Ascending aorta (tissue), 2 donors: ENCODE results near the gene SMIM23. TPM values are rescaled to one million over a fixed set of nuclear protein-coding genes. Genes with fewer than 3 reads are reported as not detected.

ENCODE experiments used
- DNase-seq, 2 donors: peaks; one replicate each; pipeline ENCODE4 v3.0.0-alpha.2; 2019; ENCODE audit warnings: low spot score in 2 of 2
- H3K27ac ChIP-seq, 2 donors: fragments of 200-600 bp; sonication (generic); one replicate each; pipeline ENCODE4 v1.5.1; 2016 to 2017; ENCODE audit warnings: mild to moderate bottlenecking in 1 of 2
- H3K27me3 ChIP-seq: fragments of 200-600 bp; sonication (generic); one replicate; pipeline ENCODE4 v1.5.1; 2017
- H3K36me3 ChIP-seq, 2 donors: fragments of 200-600 bp; sonication (generic); one replicate each; pipeline ENCODE4 v1.5.1; 2016
- H3K4me1 ChIP-seq, 2 donors: fragments of 200-600 bp; sonication (generic); one replicate each; pipeline ENCODE4 v1.5.1; 2016 to 2017; ENCODE audit warnings: mild to moderate bottlenecking in 1 of 2
- H3K4me3 ChIP-seq, 2 donors: fragments of 200-600 bp; sonication (generic); one replicate each; pipeline ENCODE4 v1.5.1; 2016 to 2017; ENCODE audit warnings: mild to moderate bottlenecking in 1 of 2
- H3K9me3 ChIP-seq, 2 donors: fragments of 200-600 bp; sonication (generic); one replicate each; pipeline ENCODE4 v1.5.1; 2016
- CTCF ChIP-seq, 3 experiments: fragments of 200-600 bp in 2 of 3; fragments of 450-650 bp in 1 of 3; sonication (generic) in 2 of 3; IDR thresholded peaks; one replicate each; pipeline ENCODE4 v1.5.1; 2016 to 2019; ENCODE audit warnings: antibody characterized with exemption in 3 of 3, mild to moderate bottlenecking in 1 of 3, moderate library complexity in 1 of 3
- intact Hi-C: fragments of 100-400 bp; cut with DNase I; formaldehyde crosslinking; loops from one replicate; pipeline ENCODE4 v1.15.1; 2023
- total RNA-seq: library from RNA; depleted of rRNA; stranded (reverse); fragments of >200 nt; gene quantifications from one replicate; pipeline ENCODE4 v1.1.0, GENCODE V29; 2016

SMIM23 gene
- total RNA-seq, 1 donor from 2014 or later, result not detected

GRCh38 chr5:171838066-171838465 lies 52.4 kb downstream of the SMIM23 start:
- no peaks in the 10 kb centered on the region for H3K9me3 ChIP-seq
- DNase-seq, result no peak
- H3K4me1 ChIP-seq, result no peaks in the 10 kb centered on the region
- no peak overlapping the region for H3K27ac ChIP-seq
- H3K36me3 ChIP-seq, result no peaks in the 10 kb centered on the region
- intact Hi-C loops, result no loop called here
- no peak for TF ChIP-seq CTCF (IDR thresholded peaks at IDR 0.05)
- no peak overlapping the region for H3K4me3 ChIP-seq
- no peaks in the 10 kb centered on the region for H3K27me3 ChIP-seq

- Histone ChIP-seq H3K4me1 (no peaks in the 10 kb centered on the region), H3K9me3 (no peaks in the 10 kb centered on the region), H3K27ac (no peak overlapping the region), H3K4me3 (no peak overlapping the region), H3K27me3 (no peaks in the 10 kb centered on the region), H3K36me3 (no peaks in the 10 kb centered on the region)
- DNase-seq, result no peak
- intact Hi-C loops, result no loop called here
- TF ChIP-seq CTCF (IDR thresholded peaks at IDR 0.05), result no peak
Observed at GRCh38 chr5:171839112-171839511, 53.5 kb downstream of the SMIM23 start.

- intact Hi-C loops, result no loop called here
- H3K27ac ChIP-seq, result no peak overlapping the region
- DNase-seq, result no peak
- H3K27me3 ChIP-seq, result no peaks in the 10 kb centered on the region
- H3K4me3 ChIP-seq, result no peak overlapping the region
- no peak for TF ChIP-seq CTCF (IDR thresholded peaks at IDR 0.05)
- no peaks in the 10 kb centered on the region for H3K36me3 ChIP-seq
- H3K9me3 ChIP-seq, result no peaks in the 10 kb centered on the region
- H3K4me1 ChIP-seq, result no peaks in the 10 kb centered on the region
Observed at GRCh38 chr5:171840066-171840465, 54.4 kb downstream of the SMIM23 start.

Other genes with a start within 250 kb of the SMIM23 start
- gene FBXW11, start 220.8 kb downstream of the SMIM23 start, total RNA-seq, result 34.6 TPM